HG03575 (cell line): ENCODE measurements around the gene GET4.
"Not testable (repeated sequence)": the region's sequence is repeated elsewhere in the genome, so short reads cannot be mapped to it uniquely, and the experiment has no call there.

ENCODE experiments used
- ATAC-seq: cut with Tn5 transposase; IDR thresholded peaks from one replicate; pipeline ENCODE4 v1.9.1; 2021; ENCODE audit not compliant: unreplicated experiment, insufficient number of reproducible peaks, low FRiP score; ENCODE audit errors: extremely low read depth

Gene GET4

GRCh38 chr7:919924-920341 is 43.6 kb downstream of the GET4 start:
- no peak for ATAC-seq

GRCh38 chr7:920351-921070 is 44.2 kb downstream of the GET4 start:
- no peak for ATAC-seq

GRCh38 chr7:921071-921461 is 44.7 kb downstream of the GET4 start:
- ATAC-seq: no peak

GRCh38 chr7:921581-922333 is 45.4 kb downstream of the GET4 start:
- no peak for ATAC-seq

- no peak for ATAC-seq
Measured at GRCh38 chr7:922334-923107, 46.2 kb downstream of the GET4 start.

GRCh38 chr7:923108-924041 is 47.0 kb downstream of the GET4 start:
- no peak for ATAC-seq

- not testable (repeated sequence) for ATAC-seq
Measured at GRCh38 chr7:924042-924441, 47.7 kb downstream of the GET4 start.

GRCh38 chr7:924541-925231 is 48.3 kb downstream of the GET4 start:
- ATAC-seq: no peak

- no peak for ATAC-seq
Measured at GRCh38 chr7:925601-926000, 49.2 kb downstream of the GET4 start.

- ATAC-seq: no peak
Measured at GRCh38 chr7:926061-927030, 50.0 kb downstream of the GET4 start.

- ATAC-seq: no peak
Measured at GRCh38 chr7:927031-927671, 50.8 kb downstream of the GET4 start.

GRCh38 chr7:929311-929711 is 53.0 kb downstream of the GET4 start:
- ATAC-seq: no peak

GRCh38 chr7:930975-931758 is 54.8 kb downstream of the GET4 start:
- ATAC-seq: no peak

- ATAC-seq: no peak
Measured at GRCh38 chr7:931871-932650, 55.7 kb downstream of the GET4 start.

GRCh38 chr7:932651-932975 is 56.3 kb downstream of the GET4 start:
- ATAC-seq: no peak
